ENCODE measurements around the gene PSRC1. TPM values are rescaled to one million over a fixed set of nuclear protein-coding genes. Genes with fewer than 3 reads are reported as not detected.

PSRC1 gene
- total RNA-seq, 2 experiments from 2014 or later, result 40.7 to 42.7 TPM

- TF ChIP-seq EZH2phosphoT487 (IDR thresholded peaks at IDR 0.05; ENCODE audit: borderline replicate concordance, low read depth, low read length), result no peak
- TF ChIP-seq CTCF (conservative IDR thresholded peaks at IDR 0.05; ENCODE audit: low read length), result no peak
- H2AFZ ChIP-seq (ENCODE audit: low read length), result peak overlapping the region; percentile 12; the same call in 1 of the 2 replicates
- no TSS peak for BruUV-seq (replicated peaks)
- no peak overlapping the region for H3K27ac ChIP-seq (ENCODE audit: low read depth, low read length, poor library complexity, severe bottlenecking)
- intact Hi-C loops (cut with micrococcal nuclease; ENCODE audit: unreplicated experiment), result no loop called here
- no peak overlapping the region for H3K4me3 ChIP-seq (ENCODE audit: low read depth, low read length, poor library complexity, severe bottlenecking)
- ChIA-PET CTCF (ENCODE audit: unreplicated experiment) (interaction anchor here (0.5 kb wide), 1 partner anchor 911 kb away, joined by 3 read pairs; no protein-coding TSS in a partner anchor), POLR2A (no interaction called here)
- no peaks in the 10 kb centered on the region for H4K20me1 ChIP-seq (ENCODE audit: insufficient read depth, low read length)
- no peaks in the 10 kb centered on the region for H3K79me2 ChIP-seq (ENCODE audit: insufficient read depth, low read depth, low read length)
- no peak overlapping the region for H3K4me2 ChIP-seq (ENCODE audit: low read length)
- DNase-seq (ENCODE audit: low spot score), result no peak
- H3K36me3 ChIP-seq (ENCODE audit: insufficient read depth, low read length), result no peaks in the 10 kb centered on the region
- H3K4me1 ChIP-seq (ENCODE audit: insufficient read depth, low read length, poor library complexity, severe bottlenecking), result peaks cover 17% of the 10 kb centered on the region
- no peaks in the 10 kb centered on the region for H3K9me3 ChIP-seq (ENCODE audit: low read length)
- no peaks in the 10 kb centered on the region for H3K9me2 ChIP-seq (ENCODE audit: insufficient read depth, low read length)
These were observed 16.0 kb upstream of the PSRC1 start for GRCh38 chr1:109298666-109299557.

GRCh38 chr1:109296782-109297181, 13.8 kb upstream of the PSRC1 start:
- DNase-seq (ENCODE audit: low spot score), result no peak
- no peak overlapping the region for H3K4me2 ChIP-seq (ENCODE audit: low read length)
- H3K79me2 ChIP-seq (ENCODE audit: insufficient read depth, low read depth, low read length), result no peaks in the 10 kb centered on the region
- no peak overlapping the region for H3K4me3 ChIP-seq (ENCODE audit: low read depth, low read length, poor library complexity, severe bottlenecking)
- BruUV-seq (replicated peaks), result no TSS peak
- TF ChIP-seq CTCF (conservative IDR thresholded peaks at IDR 0.05; ENCODE audit: low read length) (no peak), EZH2phosphoT487 (IDR thresholded peaks at IDR 0.05; ENCODE audit: borderline replicate concordance, low read depth, low read length) (no peak)
- peaks cover 19% of the 10 kb centered on the region for H3K4me1 ChIP-seq (ENCODE audit: insufficient read depth, low read length, poor library complexity, severe bottlenecking)
- intact Hi-C loops (cut with micrococcal nuclease; ENCODE audit: unreplicated experiment), result no loop called here
- ChIA-PET CTCF (ENCODE audit: unreplicated experiment) (no interaction called here), POLR2A (interaction anchor here (0.9 to 1.1 kb wide), 2 partner anchors 11 to 14 kb away, joined by 4 read pairs; partner anchors contain the start of gene PSRC1)
- no peaks in the 10 kb centered on the region for H4K20me1 ChIP-seq (ENCODE audit: insufficient read depth, low read length)
- H3K9me3 ChIP-seq (ENCODE audit: low read length), result no peaks in the 10 kb centered on the region
- H3K9me2 ChIP-seq (ENCODE audit: insufficient read depth, low read length), result no peaks in the 10 kb centered on the region
- H3K36me3 ChIP-seq (ENCODE audit: insufficient read depth, low read length), result no peaks in the 10 kb centered on the region
- no peak overlapping the region for H3K27ac ChIP-seq (ENCODE audit: low read depth, low read length, poor library complexity, severe bottlenecking)
- H2AFZ ChIP-seq (ENCODE audit: low read length), result no peak overlapping the region

Measured in OCI-LY7 (cell line).